Fibroblast of mammary gland (primary cell): ENCODE results near the gene DHX30.
"Not testable (repeated sequence)": the region's sequence is repeated elsewhere in the genome, so short reads cannot be mapped to it uniquely, and the experiment has no call there.

Experiments used
- DNase-seq: peaks from one replicate; pipeline ENCODE4 v3.0.0-alpha.2; 2010; ENCODE audit warnings: low read depth
- H3K4me3 ChIP-seq: 2 replicates; pipeline ENCODE4 v1.5.1; 2011; ENCODE audit warnings: low read depth, mild to moderate bottlenecking, low read length, moderate library complexity; ENCODE audit not compliant: control insufficient read depth
- CTCF ChIP-seq: conservative IDR thresholded peaks from 2 replicates; pipeline ENCODE4 v1.5.1; 2011; ENCODE audit warnings: low read depth, low read length, inconsistent platforms; ENCODE audit not compliant: control insufficient read depth, insufficient read depth

The DHX30 gene

GRCh38 chr3:47817609-47818008 lies 14.7 kb downstream of the DHX30 start:
- DNase-seq = no peak
- H3K4me3 ChIP-seq = no peak overlapping the region

GRCh38 chr3:47824541-47825473 lies 21.9 kb downstream of the DHX30 start:
- no peak for TF ChIP-seq CTCF
- peak; percentile 80 for DNase-seq
- peak overlapping the region; percentile 82 for H3K4me3 ChIP-seq

More at GRCh38 chr3:47817609-47818008, 14.7 kb downstream of the DHX30 start:
- no peak for TF ChIP-seq CTCF

- peak overlapping the region; percentile 82 for H3K4me3 ChIP-seq
- no peak for DNase-seq
- TF ChIP-seq CTCF = no peak
Measured at GRCh38 chr3:47825590-47825989, 22.7 kb downstream of the DHX30 start.

GRCh38 chr3:47829482-47829881 lies 26.5 kb downstream of the DHX30 start:
- H3K4me3 ChIP-seq, DNase-seq: not testable (repeated sequence)

GRCh38 chr3:47836986-47837385 lies 34.0 kb downstream of the DHX30 start:
- TF ChIP-seq CTCF = no peak
- DNase-seq = no peak

GRCh38 chr3:47838503-47838902 lies 35.6 kb downstream of the DHX30 start:
- H3K4me3 ChIP-seq = no peak overlapping the region
- no peak for DNase-seq
- no peak for TF ChIP-seq CTCF

More at GRCh38 chr3:47836986-47837385, 34.0 kb downstream of the DHX30 start:
- no peak overlapping the region for H3K4me3 ChIP-seq

- DNase-seq = no peak
- no peak overlapping the region for H3K4me3 ChIP-seq
- no peak for TF ChIP-seq CTCF
Measured at GRCh38 chr3:47841786-47842349, 38.9 kb downstream of the DHX30 start.
